HepG2 (cell line): ENCODE results near the gene AAGAB. TPM values are rescaled to one million over a fixed set of nuclear protein-coding genes. Genes with fewer than 3 reads are reported as not detected.

ENCODE experiments used
- ATAC-seq: fragments of 200-7000 bp; cut with Tn5 transposase; 3 replicates; pipeline ENCODE4 v1.9.1; 2020; ENCODE audit warnings: mild to moderate bottlenecking, moderate library complexity
- BruUV-seq: library from RNA; stranded (reverse); fragments of 400-500 nt; replicated peaks from 2 replicates; lab custom pipeline; 2021; lab: Mats Ljungman, UMichigan
- CTCF ChIA-PET: fragments of 300-600 bp; formaldehyde crosslinking; extraction: SDS; loops from one replicate; lab custom pipeline; 2021; ENCODE audit warnings: low total read pairs, inconsistent platforms, low intra/inter-chr PET ratio; lab: Yijun Ruan, JAX
- POLR2A ChIA-PET: fragments of 350-600 bp; sonication (Branson Sonifier 250); formaldehyde crosslinking; loops from one replicate; lab custom pipeline; 2020; ENCODE audit warnings: antibody characterized with exemption, inconsistent platforms; lab: Yijun Ruan, JAX
- DNase-seq: peaks from one replicate; pipeline ENCODE4 v3.0.0-alpha.2; 2015; ENCODE audit warnings: low spot score
- FAIRE-seq: peaks from 3 replicates; lab custom pipeline; 2011; peaks lifted over from hg19 to GRCh38; lab: Jason Lieb, UNC
- H2AFZ ChIP-seq: one replicate; pipeline ENCODE4 v1.6.1; 2011; ENCODE audit warnings: low read length, inconsistent platforms
- H3K27ac ChIP-seq: fragments of 300-600 bp; 3 replicates; pipeline ENCODE4 v1.8.0; 2011; ENCODE audit warnings: mixed run types, mild to moderate bottlenecking, mixed read lengths, low read length, inconsistent platforms; ENCODE audit not compliant: insufficient read depth; ENCODE audit errors: extremely low read length
- H3K27me3 ChIP-seq, 2 experiments: fragments of 200-600 bp in 1 of 2; 2 replicates in 1 of 2; 3 replicates in 1 of 2; pipeline versions ENCODE4 v1.6.0 to v1.8.0; 2011; ENCODE audit warnings: low read length in 2 of 2, mild to moderate bottlenecking in 2 of 2, moderate library complexity in 2 of 2, inconsistent platforms in 1 of 2; ENCODE audit not compliant: insufficient read depth in 2 of 2, control insufficient read depth in 1 of 2
- H3K36me3 ChIP-seq, 2 experiments: fragments of 200-600 bp in 1 of 2; replicated peaks in 1 of 2; 2 replicates in 1 of 2; 3 replicates in 1 of 2; pipeline versions ENCODE4 v1.5.1 to v1.8.0; 2011; ENCODE audit warnings: low read length in 2 of 2, inconsistent platforms in 1 of 2; ENCODE audit not compliant: insufficient read depth in 2 of 2, control insufficient read depth in 1 of 2
- H3K4me1 ChIP-seq: 2 replicates; pipeline ENCODE4 v1.5.1; 2012; ENCODE audit warnings: low read length, inconsistent platforms; ENCODE audit not compliant: insufficient read depth
- H3K4me2 ChIP-seq: 2 replicates; pipeline ENCODE4 v1.6.0; 2011; ENCODE audit warnings: low read depth, low read length, inconsistent platforms
- H3K4me3 ChIP-seq, 3 experiments: fragments of 200-600 bp in 1 of 3; sonication (generic), shearing (Covaris generic) in 1 of 3; replicated peaks in 1 of 3; 2 replicates each; pipeline ENCODE4 v1.5.1; 2011 to 2016; ENCODE audit warnings: low read length in 3 of 3, inconsistent platforms in 2 of 3, low read depth in 2 of 3, mild to moderate bottlenecking in 2 of 3, control low read depth in 1 of 3, mixed read lengths in 1 of 3; ENCODE audit not compliant: insufficient read depth in 1 of 3
- H3K79me2 ChIP-seq: one replicate; pipeline ENCODE4 v1.6.1; 2011; ENCODE audit warnings: low read length, inconsistent platforms; ENCODE audit not compliant: insufficient read depth
- H3K9ac ChIP-seq: 2 replicates; pipeline ENCODE4 v1.6.0; 2011; ENCODE audit warnings: mild to moderate bottlenecking, low read depth, low read length, inconsistent platforms; ENCODE audit not compliant: insufficient read depth
- H3K9me3 ChIP-seq: 2 replicates; pipeline ENCODE4 v1.5.1; 2012; ENCODE audit warnings: mild to moderate bottlenecking, low read length
- H4K20me1 ChIP-seq: 2 replicates; pipeline ENCODE4 v1.6.0; 2011; ENCODE audit warnings: inconsistent platforms, mild to moderate bottlenecking, low read length, moderate library complexity; ENCODE audit not compliant: insufficient read depth
- ATAD3A ChIP-seq: sonication (generic); formaldehyde crosslinking; IDR thresholded peaks from 2 replicates; pipeline ENCODE4 v1.4.0; 2020; ENCODE audit warnings: missing genetic modification reagents
- EED ChIP-seq: sonication (generic); formaldehyde crosslinking; IDR thresholded peaks from 2 replicates; pipeline ENCODE4 v1.5.0; 2020; ENCODE audit warnings: mild to moderate bottlenecking, missing genetic modification reagents
- NFE2 ChIP-seq: sonication (generic); formaldehyde crosslinking; IDR thresholded peaks from 2 replicates; pipeline ENCODE4 v1.4.0; 2020; ENCODE audit warnings: missing genetic modification reagents
- RFXANK ChIP-seq: IDR thresholded peaks from 2 replicates; pipeline ENCODE4 v1.6.1; 2016
- SUZ12 ChIP-seq: fragments of 150-350 bp; IDR thresholded peaks from 2 replicates; pipeline ENCODE4 v1.6.1; 2014; ENCODE audit warnings: low read depth, low read length
- TFDP1 ChIP-seq: IDR thresholded peaks from 2 replicates; pipeline ENCODE4 v1.6.1; 2016; ENCODE audit warnings: missing compliant biosample characterization, missing genetic modification reagents, borderline replicate concordance
- ZFP82 ChIP-seq: sonication (generic); formaldehyde crosslinking; IDR thresholded peaks from 2 replicates; pipeline ENCODE4 v1.5.1; 2020; ENCODE audit warnings: mild to moderate bottlenecking, missing genetic modification reagents, borderline replicate concordance
- ZFYVE20 ChIP-seq: sonication (generic); formaldehyde crosslinking; IDR thresholded peaks from 2 replicates; pipeline ENCODE4 v1.8.0; 2023; ENCODE audit warnings: low read depth, mild to moderate bottlenecking, moderate library complexity, missing genetic modification reagents, borderline replicate concordance
- ZNF451 ChIP-seq: sonication (generic); formaldehyde crosslinking; IDR thresholded peaks from 2 replicates; pipeline ENCODE4 v1.5.0; 2020; ENCODE audit warnings: mild to moderate bottlenecking, missing genetic modification reagents
- ZNF788 ChIP-seq: sonication (generic); formaldehyde crosslinking; IDR thresholded peaks from 2 replicates; pipeline ENCODE4 v1.5.0; 2020; ENCODE audit warnings: mild to moderate bottlenecking, missing genetic modification reagents, borderline replicate concordance
- WGBS: methylation state at CpG from one replicate; pipeline ENCODE4 v1.1.6; 2017; ENCODE audit warnings: low lambda C conversion rate; 5-methylcytosine and 5-hydroxymethylcytosine counted together
- in situ Hi-C: cut with HindIII; loops from 2 replicates; pipeline ENCODE4 v1.10.0; 2017; ENCODE audit warnings: low pct_unique_long_range_greater_than_20kb; ENCODE audit not compliant: extremely low pct_ligation_motif_present
- intact Hi-C: fragments of 100-400 bp; cut with micrococcal nuclease; formaldehyde crosslinking; loops from one replicate; pipeline ENCODE4 v1.10.0; 2022; ENCODE audit not compliant: unreplicated experiment
- polyA plus RNA-seq, 8 experiments: library from polyadenylated mRNA; depleted of rRNA in 3 of 8; stranded (reverse) in 7 of 8; unstranded in 1 of 8; fragments of >200 nt; fragmentation: Illumina TruSeq in 4 of 8; extraction: Trizol in 4 of 8; gene quantifications; 2 replicates each; pipeline versions ENCODE4 v1.2.1 to v1.2.3, GENCODE V29; 2011 to 2016; ENCODE audit warnings: low read depth in 4 of 8, missing spikeins in 1 of 8, mixed read lengths in 1 of 8; ENCODE audit not compliant: insufficient read depth in 1 of 8
- total RNA-seq, 5 experiments: library from RNA; depleted of rRNA; stranded (reverse); fragments of >200 nt; fragmentation: Illumina TruSeq; extraction: Trizol; gene quantifications; 2 replicates each; pipeline ENCODE4 v1.2.3, GENCODE V29; 2016; ENCODE audit warnings: low read depth in 1 of 5
- TF ChIP-seq, protein P1 (sequence below): sonication (generic); formaldehyde crosslinking; IDR thresholded peaks from 2 replicates; pipeline ENCODE4 v1.8.1; 2022; ENCODE audit warnings: mild to moderate bottlenecking, missing genetic modification reagents

AAGAB gene
- total and polyA plus RNA-seq, 2 of the 13 experiments (the other 11 are each of a cell fraction or from before 2014, with no cell fraction given) = 8.0 to 34.9 TPM

GRCh38 chr15:67227846-67228245, 26.6 kb downstream of the AAGAB start (continued):
- no peak for TF ChIP-seq ZFP82 (CRISPR knock-in tag)

DNA sequence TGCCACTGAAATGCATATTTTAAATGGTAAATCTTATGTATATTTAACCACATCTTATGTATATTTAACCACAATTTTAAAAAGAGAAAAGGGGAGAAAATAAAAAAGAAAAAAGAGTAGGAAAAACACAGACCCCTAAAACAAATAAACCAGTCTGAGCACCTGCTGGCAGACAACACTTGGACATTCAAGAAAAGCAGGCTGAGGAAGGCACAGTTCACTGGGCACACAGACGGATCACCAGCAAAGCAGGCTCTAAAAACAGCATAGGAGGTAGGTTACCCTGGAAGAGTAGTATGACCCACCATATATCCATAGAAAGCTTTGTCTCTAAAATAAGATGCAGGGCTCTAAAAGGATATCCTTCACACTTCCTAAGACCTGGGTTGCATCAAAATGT, 27.0 kb downstream of the AAGAB start:
- peaks cover 2 to 7% of the 10 kb centered on the region in 2 experiments; a peak in 1 of 5 replicates for H3K36me3 ChIP-seq
- no peak overlapping the region for H2AFZ ChIP-seq
- FAIRE-seq (no peak), DNase-seq (no peak), ATAC-seq (no peak)
- WGBS = 95% methylated on average over 1 of the region's 1 CpG
- intact Hi-C loops = no loop called here
- H3K9me3 ChIP-seq = no peaks in the 10 kb centered on the region
- H3K4me1 ChIP-seq = peaks cover 3% of the 10 kb centered on the region
- ChIA-PET POLR2A (no interaction called here), CTCF (no interaction called here)
- no peak overlapping the region for H3K27ac ChIP-seq
- H3K79me2 ChIP-seq = no peaks in the 10 kb centered on the region
- in situ Hi-C loops = no loop called here
- BruUV-seq = no TSS peak
- no peaks in the 10 kb centered on the region for H3K27me3 ChIP-seq
- no peak overlapping the region for H3K4me2 ChIP-seq
- H3K9ac ChIP-seq = no peak overlapping the region
- H4K20me1 ChIP-seq = no peaks in the 10 kb centered on the region
- no peak overlapping the region for H3K4me3 ChIP-seq
- no peak for TF ChIP-seq RFXANK (CRISPR knock-in tag)
- no peak for TF ChIP-seq EED (CRISPR knock-in tag)
- no peak for TF ChIP-seq ATAD3A
- TF ChIP-seq ZNF788 (CRISPR knock-in tag) = no peak
- TF ChIP-seq TFDP1 (CRISPR knock-in tag) = no peak
- TF ChIP-seq ZNF451 (CRISPR knock-in tag) = no peak
- no peak for TF ChIP-seq ZFYVE20
- TF ChIP-seq, protein P1, sequence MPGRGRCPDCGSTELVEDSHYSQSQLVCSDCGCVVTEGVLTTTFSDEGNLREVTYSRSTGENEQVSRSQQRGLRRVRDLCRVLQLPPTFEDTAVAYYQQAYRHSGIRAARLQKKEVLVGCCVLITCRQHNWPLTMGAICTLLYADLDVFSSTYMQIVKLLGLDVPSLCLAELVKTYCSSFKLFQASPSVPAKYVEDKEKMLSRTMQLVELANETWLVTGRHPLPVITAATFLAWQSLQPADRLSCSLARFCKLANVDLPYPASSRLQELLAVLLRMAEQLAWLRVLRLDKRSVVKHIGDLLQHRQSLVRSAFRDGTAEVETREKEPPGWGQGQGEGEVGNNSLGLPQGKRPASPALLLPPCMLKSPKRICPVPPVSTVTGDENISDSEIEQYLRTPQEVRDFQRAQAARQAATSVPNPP = no peak
- TF ChIP-seq NFE2 (CRISPR knock-in tag) = no peak
- TF ChIP-seq SUZ12 = no peak
- TF ChIP-seq, all 625 proteins: peak for 0
